GM10248 (cell line): ENCODE measurements around the gene AATF.

ENCODE experiments used
- CTCF ChIA-PET: fragments of 300-600 bp; sonication (Branson Sonifier 250); formaldehyde crosslinking; extraction: SDS; loops from one replicate; lab custom pipeline; 2021; ENCODE audit warnings: antibody characterized with exemption; lab: Yijun Ruan, JAX
- POLR2A ChIA-PET: fragments of 350-650 bp; sonication (Branson Sonifier 250); formaldehyde crosslinking; extraction: SDS; loops from one replicate; lab custom pipeline; 2020; ENCODE audit warnings: antibody characterized with exemption; lab: Yijun Ruan, JAX
- DNase-seq: peaks from one replicate; pipeline ENCODE4 v3.0.0; 2012; ENCODE audit errors: extremely low spot score
- TF ChIP-seq, protein P1 (sequence below): IDR thresholded peaks from 2 replicates; pipeline ENCODE4 v1.5.1; 2012; ENCODE audit warnings: mild to moderate bottlenecking, low read depth; ENCODE audit errors: extremely low read depth, missing control alignments, control extremely low read depth

Gene AATF

DNA sequence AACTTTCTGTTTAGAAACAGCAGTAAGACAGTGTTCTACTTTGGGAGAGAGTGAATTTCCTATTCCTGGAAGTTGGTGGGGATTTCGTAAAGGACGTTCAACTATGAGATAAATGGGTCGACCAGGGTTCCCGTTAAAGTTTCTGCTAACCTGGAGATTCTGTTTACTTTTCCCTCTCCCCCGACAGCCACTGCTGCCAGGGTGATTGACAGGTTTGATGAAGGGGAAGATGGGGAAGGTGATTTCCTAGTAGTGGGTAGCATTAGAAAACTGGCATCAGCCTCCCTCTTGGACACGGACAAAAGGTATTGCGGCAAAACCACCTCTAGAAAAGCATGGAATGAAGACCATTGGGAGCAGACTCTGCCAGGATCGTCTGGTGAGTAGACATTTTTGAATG, 1.3 kb downstream of the AATF start:
- CTCF ChIA-PET: interaction anchor here (0.9 to 2.6 kb wide), 3 partner anchors 11 to 98 kb away, joined by 3 to 13 read pairs (median 5); partner anchors contain the start of gene LHX1
- POLR2A ChIA-PET: no interaction called here
- DNase-seq: no peak
- TF ChIP-seq, protein P1, sequence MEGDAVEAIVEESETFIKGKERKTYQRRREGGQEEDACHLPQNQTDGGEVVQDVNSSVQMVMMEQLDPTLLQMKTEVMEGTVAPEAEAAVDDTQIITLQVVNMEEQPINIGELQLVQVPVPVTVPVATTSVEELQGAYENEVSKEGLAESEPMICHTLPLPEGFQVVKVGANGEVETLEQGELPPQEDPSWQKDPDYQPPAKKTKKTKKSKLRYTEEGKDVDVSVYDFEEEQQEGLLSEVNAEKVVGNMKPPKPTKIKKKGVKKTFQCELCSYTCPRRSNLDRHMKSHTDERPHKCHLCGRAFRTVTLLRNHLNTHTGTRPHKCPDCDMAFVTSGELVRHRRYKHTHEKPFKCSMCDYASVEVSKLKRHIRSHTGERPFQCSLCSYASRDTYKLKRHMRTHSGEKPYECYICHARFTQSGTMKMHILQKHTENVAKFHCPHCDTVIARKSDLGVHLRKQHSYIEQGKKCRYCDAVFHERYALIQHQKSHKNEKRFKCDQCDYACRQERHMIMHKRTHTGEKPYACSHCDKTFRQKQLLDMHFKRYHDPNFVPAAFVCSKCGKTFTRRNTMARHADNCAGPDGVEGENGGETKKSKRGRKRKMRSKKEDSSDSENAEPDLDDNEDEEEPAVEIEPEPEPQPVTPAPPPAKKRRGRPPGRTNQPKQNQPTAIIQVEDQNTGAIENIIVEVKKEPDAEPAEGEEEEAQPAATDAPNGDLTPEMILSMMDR: no peak

DNA sequence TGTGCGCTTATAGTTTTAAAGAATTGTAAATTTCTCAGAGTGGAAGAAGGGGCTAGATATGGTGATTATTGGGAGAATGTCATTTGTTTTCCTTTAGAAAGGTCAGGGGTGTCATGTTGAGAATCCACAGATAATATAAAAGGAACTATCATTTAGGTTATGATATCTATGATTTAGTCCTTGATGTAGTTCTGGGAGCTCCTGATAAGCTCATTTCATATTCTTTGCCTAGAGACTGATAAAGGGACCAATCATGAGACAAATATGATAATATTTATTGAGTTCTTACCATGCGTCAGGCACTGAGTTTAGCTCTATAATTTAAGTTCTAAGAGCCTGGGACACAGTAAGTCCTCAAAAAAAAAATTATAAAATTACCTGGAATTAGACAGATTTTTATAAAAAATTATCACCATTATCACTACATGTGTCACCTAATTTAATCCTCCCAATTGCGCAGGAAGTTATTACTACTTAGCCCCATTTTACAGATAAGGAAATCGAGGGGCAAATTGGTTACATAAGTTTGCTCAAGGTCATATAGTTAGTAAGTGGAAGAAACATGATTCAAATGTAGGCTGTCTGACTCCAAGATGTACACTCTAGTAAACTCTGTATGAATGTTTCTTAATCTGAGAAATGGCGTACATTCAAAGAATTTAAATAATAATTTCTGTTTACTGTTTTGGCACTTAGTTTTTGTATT, 2.5 kb downstream of the AATF start:
- TF ChIP-seq, protein P1: no peak

DNA sequence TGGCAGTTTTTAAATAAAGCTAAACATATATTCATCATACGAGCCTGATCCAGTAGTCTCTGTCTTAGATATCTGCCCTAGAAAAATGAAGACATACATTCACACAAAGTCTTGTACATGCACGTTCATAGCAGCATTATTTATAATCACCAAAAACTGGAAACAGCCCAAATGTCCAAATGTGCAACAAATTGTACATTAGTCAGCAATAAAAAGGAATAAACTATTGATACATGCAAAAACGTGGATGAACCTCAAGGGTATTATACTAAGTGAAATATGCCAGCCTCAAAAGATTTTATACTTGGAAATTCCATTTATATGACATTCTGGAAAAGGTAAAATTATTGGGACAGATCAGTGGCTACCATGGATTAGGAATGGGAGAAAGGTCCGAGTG, 22.8 kb downstream of the AATF start:
- POLR2A ChIA-PET: no interaction called here
- TF ChIP-seq, protein P1: no peak
- CTCF ChIA-PET: interaction anchor here (1.1 to 1.3 kb wide), 3 partner anchors 10 to 18 kb away, joined by 3 to 6 read pairs (median 3); no protein-coding TSS in a partner anchor
- DNase-seq: no peak

More for the DNA sequence above, 2.5 kb downstream of the AATF start:
- no peak for DNase-seq
- ChIA-PET CTCF (interaction anchor here (1.2 to 2.6 kb wide), 2 partner anchors 10 to 97 kb away, joined by 4 to 13 read pairs; no protein-coding TSS in a partner anchor), POLR2A (no interaction called here)

DNA sequence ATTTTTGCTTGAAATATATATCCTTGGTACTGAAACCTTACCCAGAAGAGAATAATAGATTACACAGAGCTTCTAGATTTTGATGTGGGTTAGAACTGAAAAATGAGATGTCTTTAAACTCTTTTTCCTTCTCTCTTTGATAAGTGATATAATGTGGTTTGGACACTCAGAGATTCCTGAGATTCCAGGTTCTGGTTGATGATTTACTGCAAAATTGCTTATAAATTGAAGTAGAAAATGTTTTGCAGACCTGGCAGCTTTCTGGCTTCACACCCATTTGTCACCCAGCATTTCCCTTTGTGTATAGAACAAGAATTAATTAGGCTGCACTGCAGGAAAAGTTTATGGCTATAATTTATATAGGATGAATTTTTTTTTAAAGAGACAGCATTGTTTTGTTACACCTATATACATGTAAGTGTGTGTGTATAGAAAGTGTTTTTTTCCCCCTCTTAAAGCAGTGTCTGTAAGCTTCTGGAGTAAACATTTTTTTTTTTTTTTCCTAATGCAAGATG, 23.5 kb downstream of the AATF start:
- CTCF ChIA-PET: no interaction called here
- TF ChIP-seq, protein P1: no peak
- POLR2A ChIA-PET: no interaction called here
- DNase-seq: no peak

DNA sequence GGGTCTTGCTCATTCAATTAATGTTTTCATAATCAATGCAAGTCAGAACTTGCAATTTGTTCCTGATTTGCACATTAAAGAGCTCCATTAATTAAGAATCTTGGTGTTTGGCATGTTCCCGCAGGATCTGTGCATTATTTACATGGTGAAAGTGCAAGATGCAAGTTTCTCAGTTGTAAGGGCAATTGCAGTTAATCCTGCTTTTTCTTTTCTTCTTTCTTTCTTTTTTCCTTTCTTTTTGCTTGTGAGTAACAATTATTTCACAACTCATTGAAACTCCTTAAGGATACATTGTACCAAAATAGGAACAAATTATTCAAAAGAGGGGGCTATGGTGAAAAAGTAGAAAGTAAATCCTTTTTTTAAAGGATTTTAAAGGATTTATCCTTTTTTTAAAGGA, 24.2 kb downstream of the AATF start:
- CTCF ChIA-PET: no interaction called here

DNA sequence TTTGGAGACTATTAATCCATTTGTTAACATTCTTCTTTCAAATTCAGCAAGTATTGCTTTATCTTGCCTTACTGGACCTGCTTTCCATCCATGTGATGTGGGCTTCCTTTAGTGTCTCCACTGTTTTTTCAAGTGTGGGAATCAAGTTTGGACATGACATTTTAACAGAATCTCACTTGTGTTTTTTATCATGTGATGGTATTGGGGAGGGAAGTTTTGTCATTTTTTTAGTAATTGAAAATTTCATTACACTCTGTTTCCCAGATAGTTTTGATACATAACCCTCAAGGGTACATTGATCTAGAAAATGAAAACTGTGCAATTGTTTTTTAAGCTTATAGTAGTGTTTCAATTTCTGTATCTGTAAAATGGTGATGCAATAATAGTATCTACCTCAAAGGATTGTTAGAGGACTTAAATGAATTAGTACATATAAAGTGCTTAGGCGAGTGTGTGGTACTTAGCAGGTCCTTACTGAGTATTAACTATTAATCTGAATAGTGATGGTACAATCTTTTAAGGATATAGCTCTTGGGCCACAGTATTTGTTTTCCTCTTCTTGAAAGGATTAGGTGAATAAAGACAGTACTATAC, 27.3 kb downstream of the AATF start:
- POLR2A ChIA-PET: no interaction called here
- no peak for DNase-seq
- CTCF ChIA-PET: interaction anchor here (1.0 to 1.6 kb wide), 4 partner anchors 10 to 234 kb away, joined by 3 to 5 read pairs (median 3); no protein-coding TSS in a partner anchor
- TF ChIP-seq, protein P1: no peak

More for the DNA sequence above, 24.2 kb downstream of the AATF start:
- POLR2A ChIA-PET: no interaction called here
- no peak for DNase-seq
- TF ChIP-seq, protein P1: no peak
